CD4-positive, alpha-beta T cell (primary cell): ENCODE data around the gene YLPM1. TPM values are rescaled to one million over a fixed set of nuclear protein-coding genes. Genes with fewer than 3 reads are reported as not detected.

Experiments used
- ATAC-seq: fragments of 200-7000 bp; cut with Tn5 transposase; one replicate; pipeline ENCODE4 v1.10.0; 2022; ENCODE audit warnings: mild to moderate bottlenecking; ENCODE audit not compliant: poor library complexity
- CTCF ChIA-PET: fragments of 350-600 bp; sonication (Branson Sonifier 250); formaldehyde crosslinking; loops from one replicate; lab custom pipeline; 2021; ENCODE audit warnings: antibody characterized with exemption, inconsistent platforms; lab: Charles Lee
- POLR2A ChIA-PET: fragments of 350-600 bp; sonication (Branson Sonifier 250); formaldehyde crosslinking; loops from one replicate; lab custom pipeline; 2021; ENCODE audit warnings: antibody characterized with exemption, inconsistent platforms; lab: Charles Lee
- DNase-seq, 14 experiments: peaks; one replicate each; pipeline ENCODE4 v3.0.0-alpha.2; 2013 to 2020; ENCODE audit warnings: mixed read lengths in 2 of 14
- H3K27ac ChIP-seq, 2 donors: one replicate each; pipeline versions ENCODE4 v1.5.1 to v1.7.0; 2013; ENCODE audit warnings: low read length in 2 of 2, low read depth in 1 of 2, mild to moderate bottlenecking in 1 of 2
- H3K27me3 ChIP-seq, 2 experiments: 1 replicate in 1 of 2; 2 replicates in 1 of 2; pipeline versions ENCODE4 v1.6.1 to v1.7.0; 2013; ENCODE audit warnings: low read length in 2 of 2, control low read depth in 1 of 2, mild to moderate bottlenecking in 1 of 2, moderate library complexity in 1 of 2; ENCODE audit not compliant: insufficient read depth in 2 of 2, control insufficient read depth in 1 of 2
- H3K36me3 ChIP-seq: one replicate; pipeline ENCODE4 v1.6.1; 2013; ENCODE audit warnings: low read length, control low read depth; ENCODE audit not compliant: insufficient read depth
- H3K4me1 ChIP-seq: one replicate; pipeline ENCODE4 v1.6.1; 2013; ENCODE audit warnings: low read length, control low read depth; ENCODE audit not compliant: insufficient read depth
- H3K4me3 ChIP-seq: one replicate; pipeline ENCODE4 v1.5.1; 2013; ENCODE audit warnings: mild to moderate bottlenecking, low read length, moderate library complexity
- H3K9me3 ChIP-seq, 2 experiments: 1 replicate in 1 of 2; 2 replicates in 1 of 2; pipeline versions ENCODE4 v1.6.1 to v1.7.0; 2013; ENCODE audit warnings: low read length in 2 of 2, mild to moderate bottlenecking in 2 of 2, control low read depth in 1 of 2, moderate library complexity in 1 of 2; ENCODE audit not compliant: control insufficient read depth in 1 of 2, insufficient read depth in 1 of 2
- H3K27ac Mint-ChIP-seq: one replicate; pipeline ENCODE4 v1.8.0; 2020; ENCODE audit warnings: mixed read lengths
- H3K27me3 Mint-ChIP-seq: one replicate; pipeline ENCODE4 v1.8.0; 2021; ENCODE audit warnings: mixed read lengths
- H3K36me3 Mint-ChIP-seq: one replicate; pipeline ENCODE4 v1.8.0; 2021; ENCODE audit warnings: low read depth, mixed read lengths
- H3K4me1 Mint-ChIP-seq: one replicate; pipeline ENCODE4 v1.8.0; 2021; ENCODE audit warnings: low read depth, mixed read lengths
- H3K4me3 Mint-ChIP-seq: one replicate; pipeline ENCODE4 v1.8.0; 2020; ENCODE audit warnings: mild to moderate bottlenecking, mixed read lengths
- H3K9me3 Mint-ChIP-seq: one replicate; pipeline ENCODE4 v1.8.0; 2020; ENCODE audit warnings: mixed read lengths
- CTCF ChIP-seq: fragments of 200-600 bp; IDR thresholded peaks from one replicate; pipeline ENCODE4 v1.8.0; 2022; ENCODE audit warnings: antibody characterized with exemption, mild to moderate bottlenecking
- intact Hi-C, 2 experiments: fragments of 100-400 bp; cut with DNase I in 1 of 2; cut with micrococcal nuclease in 1 of 2; formaldehyde crosslinking; loops; one replicate each; pipeline versions ENCODE4 v1.15.1 to v1.9.0; 2023 to 2025; cut with DNase I, micrococcal nuclease
- total RNA-seq, 174 experiments: library from RNA in 2 of 174; stranded (reverse) in 2 of 174; gene quantifications; one replicate each; pipeline ENCODE4 v1.2.3 and lab custom pipeline; 2021 to 2026

YLPM1 gene
- total RNA-seq, 2 experiments from 2014 or later, result 87.2 to 88.6 TPM

- TF ChIP-seq CTCF, result no peak
- Mint-ChIP-seq H3K36me3 (peaks cover 77% of the 10 kb centered on the region), H3K4me3 (no peak overlapping the region), H3K4me1 (peaks cover 4% of the 10 kb centered on the region), H3K27me3 (no peaks in the 10 kb centered on the region), H3K27ac (no peak overlapping the region), H3K9me3 (no peaks in the 10 kb centered on the region)
- DNase-seq (no peak), ATAC-seq (no peak)
- H3K4me3 ChIP-seq, result no peak overlapping the region
- ChIA-PET CTCF (interaction anchor here (1.2 kb wide), 1 partner anchor 20 kb away, joined by 4 read pairs; no protein-coding TSS in a partner anchor), POLR2A (no interaction called here)
- H3K9me3 ChIP-seq, result no peaks in the 10 kb centered on the region
- intact Hi-C loops, result no loop called here
- no peaks in the 10 kb centered on the region for H3K4me1 ChIP-seq
- no peak overlapping the region for H3K27ac ChIP-seq
- no peaks in the 10 kb centered on the region for H3K27me3 ChIP-seq
- peaks cover 67% of the 10 kb centered on the region for H3K36me3 ChIP-seq
Observed at GRCh38 chr14:74720526-74720925, 42.6 kb upstream of the YLPM1 start.

- peaks cover 50% of the 10 kb centered on the region for H3K36me3 ChIP-seq
- no peaks in the 10 kb centered on the region for H3K27me3 ChIP-seq
- H3K9me3 Mint-ChIP-seq, result no peaks in the 10 kb centered on the region
- H3K36me3 Mint-ChIP-seq, result peaks cover 69% of the 10 kb centered on the region
- H3K9me3 ChIP-seq, result no peaks in the 10 kb centered on the region
- no peaks in the 10 kb centered on the region for H3K4me1 ChIP-seq
- H3K27me3 Mint-ChIP-seq, result no peaks in the 10 kb centered on the region
- TF ChIP-seq CTCF, result no peak
- no peak overlapping the region for H3K27ac Mint-ChIP-seq
- DNase-seq, result no peak
- ChIA-PET CTCF (no interaction called here), POLR2A (no interaction called here)
- H3K4me3 Mint-ChIP-seq, result no peak overlapping the region
- H3K4me3 ChIP-seq, result no peak overlapping the region
- no peak for ATAC-seq
- intact Hi-C loops, result no loop called here
- no peak overlapping the region for H3K27ac ChIP-seq
- H3K4me1 Mint-ChIP-seq, result no peaks in the 10 kb centered on the region
Observed at GRCh38 chr14:74723134-74723533, 40.0 kb upstream of the YLPM1 start.

GRCh38 chr14:74732387-74732786 is 30.7 kb upstream of the YLPM1 start:
- CTCF ChIA-PET, result no interaction called here
- H3K27ac ChIP-seq, result no peak overlapping the region
- Mint-ChIP-seq H3K4me1 (peaks cover 4% of the 10 kb centered on the region), H3K4me3 (no peak overlapping the region), H3K36me3 (peaks cover 68% of the 10 kb centered on the region), H3K27ac (no peak overlapping the region), H3K9me3 (no peaks in the 10 kb centered on the region), H3K27me3 (no peaks in the 10 kb centered on the region)
- TF ChIP-seq CTCF, result no peak
- intact Hi-C loops, result no loop called here
- H3K4me3 ChIP-seq, result no peak overlapping the region
- no peaks in the 10 kb centered on the region for H3K27me3 ChIP-seq
- H3K36me3 ChIP-seq, result peaks cover 42% of the 10 kb centered on the region
- ATAC-seq, result no peak
- H3K4me1 ChIP-seq, result no peaks in the 10 kb centered on the region
- no peaks in the 10 kb centered on the region for H3K9me3 ChIP-seq
- POLR2A ChIA-PET, result no interaction called here
- no peak for DNase-seq
